Hematopoietic multipotent progenitor cell treated with erythropoietin and hydrocortisone succinate and interleukin-3 and kit ligand, for 8 days (in vitro differentiated cells): ENCODE results near the gene RHOT1.
"Not testable (repeated sequence)": the region's sequence is repeated elsewhere in the genome, so short reads cannot be mapped to it uniquely, and the experiment has no call there.

Experiments
- DNase-seq: peaks from one replicate; pipeline ENCODE4 v3.0.0-alpha.2; 2015

Gene RHOT1

DNA sequence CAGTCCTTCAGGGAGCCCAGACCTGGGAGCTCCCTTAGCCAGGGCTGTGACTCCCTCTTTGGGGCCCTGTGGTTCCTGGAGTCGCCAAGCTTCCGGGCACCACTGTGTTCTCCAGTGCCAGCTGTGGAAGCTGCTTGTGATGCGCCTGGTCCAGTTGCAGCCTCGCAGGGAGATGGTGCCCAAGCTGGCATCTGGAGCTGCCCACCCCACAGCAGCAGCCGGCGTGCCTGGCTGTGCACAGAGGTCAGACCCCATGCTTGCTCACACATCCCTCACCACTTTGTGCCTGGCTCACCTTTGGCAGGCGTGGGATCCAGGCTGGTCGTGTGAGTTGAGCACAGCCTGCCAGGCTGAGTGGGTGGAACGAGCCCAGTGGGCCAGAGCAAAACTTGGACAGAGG lies 18.2 kb downstream of the RHOT1 start:
- DNase-seq: no peak

DNA sequence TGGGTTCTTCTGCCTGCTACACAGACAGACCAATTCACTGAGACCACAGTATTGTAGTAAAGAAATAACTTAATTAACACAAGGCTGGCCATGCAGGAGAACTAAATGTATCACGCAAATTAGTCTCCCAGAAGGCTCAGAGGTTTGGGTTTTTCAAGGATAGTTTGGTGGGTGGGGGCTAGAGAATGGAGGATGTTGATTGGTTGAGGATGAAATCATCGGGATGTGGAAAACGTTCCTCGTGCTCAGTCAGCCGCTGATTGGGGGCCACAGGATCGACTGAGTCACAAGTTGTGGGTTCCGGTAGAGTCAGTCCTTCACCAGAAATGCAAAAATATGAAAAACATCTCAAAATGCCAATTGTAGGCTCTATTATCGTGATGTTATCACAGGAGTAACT lies 18.7 kb downstream of the RHOT1 start:
- no peak for DNase-seq

DNA sequence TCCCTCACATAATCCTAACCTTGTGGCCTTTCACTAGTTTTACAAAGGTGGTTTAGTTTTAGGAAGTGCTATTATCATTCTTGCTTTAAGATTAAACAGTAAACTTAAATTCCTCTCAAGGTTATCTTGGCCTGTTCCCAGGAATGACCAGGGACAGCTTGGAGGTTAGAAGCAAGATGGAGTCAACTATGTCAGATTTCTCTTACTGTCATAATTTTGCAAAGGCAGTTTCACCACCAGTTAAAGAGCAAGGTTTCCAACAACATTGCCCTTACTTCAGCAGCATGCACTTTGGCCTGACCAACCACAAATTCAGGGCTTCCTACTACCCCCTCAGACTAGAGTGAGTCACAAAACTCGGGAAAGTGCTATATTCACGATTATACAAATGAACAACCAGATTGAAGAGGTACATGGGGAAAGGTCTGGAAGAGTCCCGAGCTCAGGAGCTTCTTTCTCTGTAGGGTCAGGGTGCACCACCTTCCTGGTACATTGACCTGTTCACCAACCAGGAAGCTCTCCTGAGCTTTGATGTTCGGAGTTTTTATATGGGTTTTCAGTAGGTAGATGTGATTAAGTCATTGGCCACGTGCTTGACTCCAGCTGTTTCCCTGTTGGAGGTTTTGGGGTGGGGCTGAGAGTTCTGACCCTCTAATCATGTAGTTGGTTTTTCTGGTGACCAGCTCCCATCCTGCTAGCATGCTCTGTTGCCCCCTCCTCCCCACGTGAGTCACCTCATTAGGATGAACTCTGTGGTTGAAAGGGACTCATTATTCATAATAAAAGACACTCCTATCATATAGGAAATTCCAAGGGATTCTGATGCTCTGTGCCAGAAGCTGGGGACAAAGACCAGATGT lies 19.4 kb downstream of the RHOT1 start:
- DNase-seq: no peak

- DNase-seq: no peak
Measured at GRCh38 chr17:32174889-32175288, 32.6 kb downstream of the RHOT1 start.

GRCh38 chr17:32178679-32179078 lies 36.4 kb downstream of the RHOT1 start:
- not testable (repeated sequence) for DNase-seq

GRCh38 chr17:32179103-32179502 lies 36.8 kb downstream of the RHOT1 start:
- not testable (repeated sequence) for DNase-seq

DNA sequence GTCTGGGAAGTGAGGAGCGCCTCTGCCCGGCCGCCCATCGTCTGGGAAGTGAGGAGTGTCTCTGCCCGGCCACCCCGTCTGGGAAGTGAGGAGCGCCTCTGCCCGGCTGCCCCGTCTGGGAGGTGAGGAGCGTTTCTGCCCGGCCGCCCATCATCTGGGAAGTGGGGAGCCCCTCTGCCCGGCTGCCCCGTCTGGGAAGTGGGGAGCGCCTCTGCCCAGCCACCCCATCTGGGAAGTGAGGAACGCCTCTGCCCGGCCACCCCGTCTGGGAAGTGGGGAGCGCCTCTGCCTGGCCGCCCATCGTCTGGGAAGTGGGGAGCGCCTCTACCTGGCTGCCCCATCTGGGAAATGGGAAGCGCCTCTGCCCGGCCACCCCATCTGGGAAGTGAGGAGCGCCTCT lies 37.2 kb downstream of the RHOT1 start:
- DNase-seq: not testable (repeated sequence)

DNA sequence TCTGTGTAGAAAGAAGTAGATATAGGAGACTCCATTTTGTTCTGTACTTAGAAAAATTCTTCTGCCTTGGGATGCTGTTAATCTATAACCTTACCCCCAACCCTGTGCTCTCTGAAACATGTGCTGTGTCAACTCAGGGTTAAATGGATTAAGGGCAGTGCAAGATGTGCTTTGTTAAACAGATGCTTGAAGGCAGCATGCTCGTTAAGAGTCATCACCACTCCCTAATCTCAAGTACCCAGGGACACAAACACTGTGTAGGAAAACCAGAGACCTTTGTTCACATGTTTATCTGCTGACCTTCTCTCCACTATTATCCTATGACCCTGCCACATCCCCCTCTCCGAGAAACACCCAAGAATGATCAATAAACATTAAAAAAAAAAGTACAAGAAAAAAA lies 38.0 kb downstream of the RHOT1 start:
- DNase-seq: not testable (repeated sequence)

- no peak for DNase-seq
Measured at GRCh38 chr17:32185875-32186274, 43.6 kb downstream of the RHOT1 start.

DNA sequence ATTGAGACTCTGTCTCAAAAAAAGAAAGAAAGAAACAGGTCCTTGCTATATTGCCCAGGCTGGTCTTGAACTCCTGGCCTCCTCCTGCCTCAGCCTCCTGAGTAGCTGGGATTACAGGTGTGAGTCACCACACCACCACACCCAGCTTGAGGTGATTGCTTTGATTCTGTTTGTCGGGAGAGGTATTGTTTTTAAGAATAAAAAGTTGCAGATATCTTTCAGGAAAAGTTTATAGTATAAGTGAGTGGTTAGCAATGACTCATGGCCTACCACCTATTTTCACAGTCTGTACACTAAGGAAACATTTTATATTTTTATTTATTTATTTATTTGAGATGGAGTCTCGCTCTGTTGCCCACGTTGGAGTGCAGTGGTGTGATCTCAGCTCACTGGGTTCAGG lies 45.0 kb downstream of the RHOT1 start:
- no peak for DNase-seq

DNA sequence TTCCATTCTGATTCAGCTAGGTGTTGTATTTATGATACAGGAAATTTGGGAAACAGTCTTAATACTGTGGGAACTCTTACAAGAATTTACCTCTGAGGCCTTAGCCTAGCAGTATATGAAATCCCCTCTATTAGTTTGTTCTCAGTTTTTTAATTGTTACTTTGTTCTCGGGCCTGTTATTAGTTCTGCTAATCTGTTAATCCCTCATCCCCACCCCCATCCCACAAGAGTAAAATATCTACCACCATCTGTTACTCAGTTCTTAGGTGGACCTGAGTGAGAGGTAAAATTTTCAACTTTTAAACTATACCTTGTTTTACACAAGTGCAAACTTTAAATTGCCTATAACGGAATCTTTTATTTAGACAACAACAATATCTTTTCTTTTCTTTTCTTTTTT lies 47.0 kb downstream of the RHOT1 start:
- no peak for DNase-seq

DNA sequence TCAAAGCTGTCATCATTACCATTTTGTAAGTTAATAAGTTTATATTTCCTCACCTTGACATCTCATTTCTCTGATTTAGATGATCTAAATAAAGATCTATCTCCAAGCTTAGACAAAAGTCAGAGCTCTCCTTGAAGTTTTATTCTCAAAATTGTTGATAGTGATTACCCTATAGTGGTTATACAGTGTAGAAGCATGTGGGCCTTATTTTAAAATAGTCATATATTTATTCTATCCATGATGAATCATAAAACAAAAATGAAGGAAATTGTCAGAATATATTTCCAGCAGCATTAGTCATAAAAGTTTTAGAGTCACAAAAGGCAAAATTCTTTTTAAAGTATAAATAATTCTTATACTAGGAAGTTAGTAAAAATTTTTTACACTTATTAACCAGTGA lies 49.0 kb downstream of the RHOT1 start:
- DNase-seq: no peak

GRCh38 chr17:32192379-32192778 lies 50.1 kb downstream of the RHOT1 start:
- DNase-seq: no peak

GRCh38 chr17:32197987-32198386 lies 55.7 kb downstream of the RHOT1 start:
- DNase-seq: no peak

- DNase-seq: no peak
Measured at GRCh38 chr17:32206861-32207260, 64.6 kb downstream of the RHOT1 start.

DNA sequence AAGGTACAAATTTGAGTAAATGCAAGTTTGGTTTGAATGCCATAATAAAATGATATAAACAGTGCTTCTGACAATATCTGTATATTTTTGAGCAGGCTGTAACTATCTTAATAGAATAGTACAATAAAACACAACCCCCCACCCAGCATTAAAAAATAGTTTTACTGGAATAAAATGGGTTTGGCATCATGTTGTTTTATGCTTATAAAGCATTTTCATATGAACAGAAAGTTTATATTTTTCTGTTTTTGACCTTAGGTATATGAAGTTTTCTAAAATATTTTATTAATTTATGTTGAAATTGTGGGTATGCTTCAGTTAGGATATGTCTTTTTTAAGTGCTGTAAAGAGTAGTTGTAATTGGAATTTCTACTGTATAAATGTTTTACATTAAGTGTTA lies 66.1 kb downstream of the RHOT1 start:
- no peak for DNase-seq

DNA sequence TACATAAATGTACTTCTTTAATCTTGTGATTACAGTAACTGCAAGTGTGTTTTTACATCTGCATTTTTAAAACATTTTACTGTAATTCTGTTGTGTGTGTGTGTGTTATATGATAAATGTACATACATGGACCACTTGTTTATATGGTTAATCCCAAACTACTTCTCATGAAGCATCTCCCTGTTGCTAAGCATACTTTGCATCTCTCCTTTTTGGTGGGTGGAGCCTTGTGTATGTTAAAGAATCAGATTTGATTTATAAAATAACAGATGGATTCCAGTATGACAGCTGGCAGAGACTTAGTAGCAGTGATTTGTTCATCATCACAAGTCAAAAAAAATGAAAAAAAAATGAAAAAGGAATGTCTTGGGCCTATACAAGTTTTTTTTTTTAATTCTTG lies 67.3 kb downstream of the RHOT1 start:
- DNase-seq: no peak

- DNase-seq: no peak
Measured at GRCh38 chr17:32211671-32212070, 69.4 kb downstream of the RHOT1 start.

DNA sequence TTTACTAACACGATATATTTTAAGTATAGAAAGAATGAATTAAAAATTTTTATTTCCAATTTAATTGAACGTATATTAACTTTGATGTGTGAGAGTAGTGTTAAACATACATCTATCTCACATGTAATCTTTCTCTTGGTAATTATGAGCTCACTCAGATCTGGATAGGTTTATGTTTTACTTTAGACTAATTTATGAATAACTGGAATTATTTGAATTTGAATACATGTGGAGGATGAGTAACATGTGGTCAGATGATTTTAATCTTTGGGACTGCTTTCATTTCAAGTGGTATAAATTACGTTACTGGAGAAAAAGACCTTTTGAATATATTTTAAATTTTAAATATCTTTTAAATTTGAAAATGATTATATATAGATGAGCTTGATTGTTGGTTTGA lies 73.4 kb downstream of the RHOT1 start:
- DNase-seq: no peak

DNA sequence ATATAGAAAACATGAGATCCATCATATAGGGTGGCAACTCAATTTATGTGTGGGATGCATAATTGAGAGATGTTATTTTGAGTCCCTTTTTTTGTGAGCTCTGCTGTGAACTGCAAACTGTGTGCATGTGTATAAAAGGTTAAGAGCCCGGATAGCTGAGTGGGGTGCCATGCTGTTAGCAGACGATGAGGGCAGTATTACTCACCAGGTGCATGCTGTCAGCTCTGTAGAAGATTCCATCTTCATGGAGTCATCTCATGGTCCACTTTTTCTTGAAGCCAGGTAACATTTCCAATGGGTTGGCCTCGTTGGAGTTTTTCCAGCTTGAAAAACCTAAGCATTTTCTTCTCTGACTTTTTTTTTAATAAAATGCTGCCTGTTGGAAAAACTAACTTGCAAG lies 80.3 kb downstream of the RHOT1 start:
- no peak for DNase-seq

- no peak for DNase-seq
Measured at GRCh38 chr17:32223703-32224102, 81.4 kb downstream of the RHOT1 start.

- DNase-seq: no peak
Measured at GRCh38 chr17:32226886-32227285, 84.6 kb downstream of the RHOT1 start.

DNA sequence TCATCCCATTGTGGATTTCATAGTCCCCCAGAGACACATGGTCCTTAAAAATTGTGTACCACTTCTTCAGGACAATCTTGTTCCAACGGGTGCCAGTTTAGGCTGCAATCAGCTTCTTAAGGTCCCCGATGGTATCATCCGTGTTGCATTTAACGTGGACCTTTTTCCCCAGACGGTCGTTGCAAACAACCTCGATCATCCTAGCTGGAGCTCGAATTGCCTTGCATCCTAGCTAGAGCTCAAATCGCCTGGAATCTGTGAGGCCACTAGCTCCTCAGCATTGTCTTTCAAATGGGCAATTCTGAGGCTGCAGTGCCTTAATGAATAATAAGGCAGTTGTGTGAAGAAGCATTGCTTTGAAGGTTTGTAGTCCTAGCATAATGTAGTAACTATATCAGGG lies 85.6 kb downstream of the RHOT1 start:
- no peak for DNase-seq

GRCh38 chr17:32235588-32235987 lies 93.3 kb downstream of the RHOT1 start:
- DNase-seq: no peak

- no peak for DNase-seq
Measured at GRCh38 chr17:32239456-32239855, 97.2 kb downstream of the RHOT1 start.
